Lower lobe of right lung (tissue), 2 donors: Measurements from ENCODE around the gene WDR90. TPM values are rescaled to one million over a fixed set of nuclear protein-coding genes. Genes with fewer than 3 reads are reported as not detected.

Experiments used
- ATAC-seq, 2 donors: fragments of 200-7000 bp; cut with Tn5 transposase; one replicate each; pipeline ENCODE4 v1.9.1; 2020 to 2022; ENCODE audit warnings: mild to moderate bottlenecking in 2 of 2, moderate library complexity in 2 of 2
- DNase-seq: peaks from one replicate; pipeline ENCODE4 v3.0.0-alpha.2; 2020
- H3K27ac ChIP-seq: fragments of 200-600 bp; one replicate; pipeline ENCODE4 v1.8.0; 2022
- H3K27me3 ChIP-seq: fragments of 200-600 bp; one replicate; pipeline ENCODE4 v1.8.0; 2022; ENCODE audit warnings: low read depth
- H3K36me3 ChIP-seq: fragments of 200-600 bp; one replicate; pipeline ENCODE4 v1.8.0; 2022; ENCODE audit warnings: mild to moderate bottlenecking
- H3K4me1 ChIP-seq: fragments of 200-600 bp; one replicate; pipeline ENCODE4 v1.8.0; 2022
- H3K4me3 ChIP-seq: fragments of 200-600 bp; one replicate; pipeline ENCODE4 v1.8.0; 2022; ENCODE audit warnings: mild to moderate bottlenecking
- H3K9me3 ChIP-seq: fragments of 200-600 bp; one replicate; pipeline ENCODE4 v1.8.0; 2022
- intact Hi-C: fragments of 100-400 bp; cut with DNase I; formaldehyde crosslinking; loops from one replicate; pipeline ENCODE4 v1.11.0; 2022
- total RNA-seq: library from RNA; stranded (reverse); fragmentation: NEBNext Ultra II Directional; extraction: Animal tissue kit (Norgen Biotek cat#: 25700); gene quantifications from one replicate; pipeline ENCODE4 v1.2.1, GENCODE V29; 2021
- TF ChIP-seq, protein P1 (sequence below): fragments of 200-600 bp; IDR thresholded peaks from one replicate; pipeline ENCODE4 v1.8.0; 2022; ENCODE audit warnings: antibody characterized with exemption, mild to moderate bottlenecking
- donor health status: DM: no; HTN: yes; CAD: no; lungs with severe emphysema.

WDR90 gene
- total RNA-seq, 1 donor from 2014 or later, result 31.4 TPM

DNA sequence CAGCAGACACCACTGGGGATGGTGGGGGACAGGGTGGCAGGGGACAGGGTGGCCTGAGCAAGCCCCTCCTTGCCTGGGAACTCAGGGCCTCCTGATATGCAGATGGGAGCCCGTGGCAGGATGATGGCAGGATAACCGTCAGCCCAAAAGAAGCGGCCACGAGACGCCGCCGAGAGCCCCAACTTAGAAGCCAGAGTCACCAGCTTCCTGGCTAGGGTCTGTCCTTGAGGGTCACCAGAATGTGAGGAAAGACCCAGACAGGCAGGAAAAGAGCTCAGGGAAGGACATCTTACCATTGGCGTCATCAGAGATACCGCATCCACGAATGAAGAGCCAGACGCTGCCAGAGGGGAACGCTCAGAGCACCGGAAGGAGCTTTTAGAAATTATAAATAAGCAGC, 39.8 kb upstream of the WDR90 start:
- TF ChIP-seq, protein P1, sequence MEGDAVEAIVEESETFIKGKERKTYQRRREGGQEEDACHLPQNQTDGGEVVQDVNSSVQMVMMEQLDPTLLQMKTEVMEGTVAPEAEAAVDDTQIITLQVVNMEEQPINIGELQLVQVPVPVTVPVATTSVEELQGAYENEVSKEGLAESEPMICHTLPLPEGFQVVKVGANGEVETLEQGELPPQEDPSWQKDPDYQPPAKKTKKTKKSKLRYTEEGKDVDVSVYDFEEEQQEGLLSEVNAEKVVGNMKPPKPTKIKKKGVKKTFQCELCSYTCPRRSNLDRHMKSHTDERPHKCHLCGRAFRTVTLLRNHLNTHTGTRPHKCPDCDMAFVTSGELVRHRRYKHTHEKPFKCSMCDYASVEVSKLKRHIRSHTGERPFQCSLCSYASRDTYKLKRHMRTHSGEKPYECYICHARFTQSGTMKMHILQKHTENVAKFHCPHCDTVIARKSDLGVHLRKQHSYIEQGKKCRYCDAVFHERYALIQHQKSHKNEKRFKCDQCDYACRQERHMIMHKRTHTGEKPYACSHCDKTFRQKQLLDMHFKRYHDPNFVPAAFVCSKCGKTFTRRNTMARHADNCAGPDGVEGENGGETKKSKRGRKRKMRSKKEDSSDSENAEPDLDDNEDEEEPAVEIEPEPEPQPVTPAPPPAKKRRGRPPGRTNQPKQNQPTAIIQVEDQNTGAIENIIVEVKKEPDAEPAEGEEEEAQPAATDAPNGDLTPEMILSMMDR, result no peak
- Histone ChIP-seq H3K4me3 (no peak overlapping the region), H3K4me1 (peaks cover 10% of the 10 kb centered on the region), H3K27ac (no peak overlapping the region), H3K36me3 (no peaks in the 10 kb centered on the region), H3K27me3 (no peaks in the 10 kb centered on the region), H3K9me3 (no peaks in the 10 kb centered on the region)
- no peak for DNase-seq
- intact Hi-C loops, result no loop called here
- ATAC-seq, result no peak

DNA sequence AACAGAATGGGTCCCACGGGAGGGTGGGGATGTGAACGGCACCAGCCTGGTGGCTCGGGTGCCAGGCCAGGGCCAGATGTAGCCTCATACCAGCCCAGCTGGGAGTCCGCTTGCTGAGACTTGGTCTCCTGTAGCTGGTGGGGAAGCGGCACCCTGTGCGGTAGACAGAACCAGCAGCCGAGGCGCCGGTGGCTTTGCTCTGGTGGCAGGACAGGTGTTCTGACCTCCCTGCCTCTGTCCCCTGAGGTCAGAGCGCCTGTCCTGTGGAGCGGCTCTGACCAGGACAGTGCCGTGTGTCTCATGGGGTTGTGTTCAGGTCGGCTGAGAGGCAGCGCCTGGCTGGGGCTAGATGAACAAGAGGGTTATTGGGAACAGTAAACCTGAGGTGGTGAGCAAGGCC, 39.2 kb upstream of the WDR90 start:
- DNase-seq, result no peak
- TF ChIP-seq, protein P1, result no peak
- peak; percentile 6 to 18 for ATAC-seq
- H3K4me1 ChIP-seq, result peaks cover 10% of the 10 kb centered on the region
- H3K9me3 ChIP-seq, result no peaks in the 10 kb centered on the region
- no peak overlapping the region for H3K4me3 ChIP-seq
- H3K27me3 ChIP-seq, result no peaks in the 10 kb centered on the region
- H3K36me3 ChIP-seq, result no peaks in the 10 kb centered on the region
- H3K27ac ChIP-seq, result no peak overlapping the region
- intact Hi-C loops, result no loop called here

DNA sequence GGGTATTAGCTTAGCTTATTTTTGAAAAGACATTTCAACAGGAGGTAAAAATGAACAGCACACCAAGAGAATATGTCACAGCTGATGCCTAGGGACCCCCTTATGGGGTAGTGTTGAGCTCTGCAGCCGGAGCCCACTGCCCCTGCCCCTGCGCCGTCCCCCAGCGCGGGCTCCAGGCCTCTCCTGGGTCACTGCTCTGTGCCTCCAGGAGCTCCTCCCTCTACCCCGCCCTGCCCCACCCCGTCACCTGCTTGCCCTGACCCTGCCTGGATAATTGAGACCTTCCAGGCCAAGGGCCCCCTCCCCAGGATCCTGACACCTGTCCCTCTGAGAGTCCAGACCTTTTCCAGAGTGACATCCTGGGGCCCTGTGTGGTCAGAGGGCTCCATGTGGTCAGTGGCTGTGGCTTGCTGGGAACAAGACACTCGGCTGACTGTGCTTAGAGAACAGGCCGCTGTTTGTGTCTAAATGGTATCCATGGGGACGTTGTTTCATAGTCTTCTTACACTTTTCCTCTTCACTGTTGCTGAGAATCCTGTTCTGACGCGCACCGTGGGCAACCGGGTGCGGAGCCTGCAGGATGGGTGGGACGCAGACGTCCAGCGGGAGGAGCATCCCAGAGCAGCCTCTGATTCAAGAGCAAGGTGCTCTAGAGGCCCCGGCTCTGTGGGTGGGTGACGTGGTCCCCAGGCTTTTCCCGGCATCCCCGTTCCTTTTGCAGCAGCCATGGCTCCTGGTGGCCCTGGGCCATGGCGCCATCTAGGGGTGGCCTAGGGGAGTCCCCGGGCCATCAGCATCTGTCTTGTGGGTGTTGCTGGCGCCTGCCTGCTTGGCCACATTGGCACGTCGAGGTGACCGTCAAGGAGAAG, 38.4 kb upstream of the WDR90 start:
- TF ChIP-seq, protein P1, result peak; percentile 83

DNA sequence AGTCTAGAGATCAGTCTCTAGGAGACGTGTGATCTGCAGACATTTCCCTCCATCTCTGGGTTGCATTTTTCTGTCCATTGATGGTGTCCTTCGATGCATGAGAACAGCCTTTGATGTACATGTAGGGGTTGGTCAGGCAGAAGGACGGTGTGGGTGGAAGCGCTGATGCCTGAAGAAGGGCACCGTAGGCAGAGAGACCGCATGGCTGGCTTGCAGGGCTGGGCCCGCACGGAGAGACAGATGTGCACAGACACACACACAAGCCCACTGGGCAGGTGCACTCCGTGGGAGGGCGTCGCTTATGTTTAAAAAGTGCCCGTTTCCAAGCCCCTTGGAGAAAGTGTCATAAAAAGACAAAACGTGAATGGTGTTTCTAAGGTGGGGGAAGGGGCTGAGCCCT, 34.0 kb upstream of the WDR90 start:
- TF ChIP-seq, protein P1, result no peak
- no peak for ATAC-seq
- peak overlapping the region; percentile 89 for H3K27ac ChIP-seq
- no peak overlapping the region for H3K4me3 ChIP-seq
- intact Hi-C loops, result no loop called here
- DNase-seq, result no peak
- H3K36me3 ChIP-seq, result no peaks in the 10 kb centered on the region
- H3K4me1 ChIP-seq, result peaks cover 10% of the 10 kb centered on the region
- H3K27me3 ChIP-seq, result no peaks in the 10 kb centered on the region
- no peaks in the 10 kb centered on the region for H3K9me3 ChIP-seq

More for the DNA sequence above, 38.4 kb upstream of the WDR90 start:
- H3K27ac ChIP-seq, result no peak overlapping the region
- H3K4me1 ChIP-seq, result peaks cover 10% of the 10 kb centered on the region
- DNase-seq (peak; percentile 83), ATAC-seq (peak; percentile 94 to 95)
- H3K4me3 ChIP-seq, result no peak overlapping the region
- no peaks in the 10 kb centered on the region for H3K27me3 ChIP-seq
- no peaks in the 10 kb centered on the region for H3K36me3 ChIP-seq
- intact Hi-C loops, result no loop called here
- no peaks in the 10 kb centered on the region for H3K9me3 ChIP-seq

DNA sequence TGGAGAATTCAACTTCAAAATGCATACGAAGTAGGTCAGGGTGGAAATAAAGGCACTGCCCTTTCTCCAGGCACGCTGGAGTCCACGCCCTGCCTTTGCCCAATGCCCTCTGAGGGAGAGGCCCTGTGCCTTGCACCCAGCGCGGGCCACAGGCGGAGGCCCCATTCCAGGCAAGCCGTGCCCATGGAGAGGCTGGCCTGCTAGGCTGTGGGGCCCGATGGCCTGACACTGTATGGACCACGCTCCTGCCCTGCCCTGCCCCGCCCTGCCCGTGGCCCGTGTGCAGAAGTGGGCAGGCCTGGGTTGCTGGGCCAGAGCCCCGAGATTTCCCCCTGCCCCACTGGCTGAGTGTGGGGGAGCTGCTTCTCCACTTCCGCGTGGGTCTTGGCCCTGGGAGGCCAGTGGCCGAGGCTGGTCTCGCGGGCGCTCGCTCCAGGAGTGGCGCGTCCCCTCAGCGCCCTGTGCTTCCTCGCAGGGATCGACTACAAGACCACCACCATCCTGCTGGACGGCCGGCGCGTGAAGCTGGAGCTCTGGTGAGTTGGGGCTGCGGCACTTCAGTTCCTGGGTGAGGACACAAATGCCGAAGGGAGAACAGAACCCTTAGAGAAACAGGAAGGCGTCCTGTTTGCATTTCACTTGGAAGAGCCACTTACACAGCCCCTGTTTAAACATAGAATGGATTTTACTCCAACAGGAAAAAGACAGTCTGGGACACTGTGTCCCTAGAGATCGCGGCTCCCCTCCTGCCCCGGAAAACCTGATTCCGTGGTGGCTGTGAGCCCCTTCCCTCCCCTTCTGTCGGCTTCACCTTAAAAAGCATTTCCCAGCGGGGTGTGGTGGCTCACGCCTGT, 32.2 kb upstream of the WDR90 start:
- TF ChIP-seq, protein P1, result no peak
- DNase-seq (peak; percentile 85), ATAC-seq (peak; percentile 90 to 92)
- Histone ChIP-seq H3K27me3 (no peaks in the 10 kb centered on the region), H3K4me1 (peaks cover 11% of the 10 kb centered on the region), H3K36me3 (no peaks in the 10 kb centered on the region), H3K9me3 (no peaks in the 10 kb centered on the region), H3K4me3 (peak overlapping the region; percentile 35), H3K27ac (peak overlapping the region; percentile 89)
- intact Hi-C loops, result no loop called here
